Peyer's patch (tissue), 4 donors: Measurements from ENCODE around the gene CABCOCO1.

Experiments
- POLR2A ChIP-seq, 2 donors: fragments of 450-650 bp; IDR thresholded peaks; one replicate each; pipeline ENCODE4 v1.5.1; 2017; ENCODE audit warnings: antibody characterized with exemption in 2 of 2, mild to moderate bottlenecking in 2 of 2, moderate library complexity in 2 of 2
- TF ChIP-seq, protein P1 (sequence below), 6 experiments: fragments of 450-650 bp in 4 of 6; fragments of 200-600 bp in 2 of 6; sonication (generic) in 1 of 6; IDR thresholded peaks; one replicate each; pipeline ENCODE4 v1.5.1; 2017 to 2019; ENCODE audit warnings: antibody characterized with exemption in 6 of 6, mild to moderate bottlenecking in 3 of 6, moderate library complexity in 1 of 6

DNA sequence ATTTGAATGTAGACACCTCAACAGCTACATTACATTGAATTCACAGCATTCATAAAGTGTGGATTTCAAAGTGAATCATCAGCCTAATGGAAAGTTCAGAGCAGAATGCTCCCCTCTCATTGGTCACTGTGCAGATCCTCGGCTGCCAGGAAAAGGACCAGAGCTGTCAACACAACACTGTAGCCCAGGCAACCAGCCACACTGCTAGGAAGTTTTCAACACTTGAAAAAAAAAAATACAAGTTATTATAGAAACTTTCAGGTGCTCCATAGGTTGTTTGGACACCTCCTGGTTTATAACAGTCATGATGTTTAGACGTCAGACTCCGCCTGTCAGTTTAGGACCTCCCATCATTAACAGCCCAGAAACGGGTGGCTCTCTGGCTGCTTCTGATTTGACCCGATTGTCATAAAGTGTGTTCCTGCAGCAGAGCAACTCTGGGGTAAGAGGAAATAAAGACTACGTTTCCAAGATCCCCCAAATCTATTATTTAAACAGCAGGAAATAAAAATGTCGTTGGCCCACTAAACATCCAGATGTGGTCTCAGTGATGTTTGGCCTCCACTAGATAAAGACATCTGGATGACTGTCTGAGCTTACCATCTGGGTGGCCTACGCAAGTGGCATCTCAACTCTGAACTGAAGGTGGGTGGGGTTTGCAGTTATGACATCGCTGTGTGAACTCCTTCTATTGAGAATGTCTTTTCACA is 117.4 kb downstream of the CABCOCO1 start:
- TF ChIP-seq, protein P1, sequence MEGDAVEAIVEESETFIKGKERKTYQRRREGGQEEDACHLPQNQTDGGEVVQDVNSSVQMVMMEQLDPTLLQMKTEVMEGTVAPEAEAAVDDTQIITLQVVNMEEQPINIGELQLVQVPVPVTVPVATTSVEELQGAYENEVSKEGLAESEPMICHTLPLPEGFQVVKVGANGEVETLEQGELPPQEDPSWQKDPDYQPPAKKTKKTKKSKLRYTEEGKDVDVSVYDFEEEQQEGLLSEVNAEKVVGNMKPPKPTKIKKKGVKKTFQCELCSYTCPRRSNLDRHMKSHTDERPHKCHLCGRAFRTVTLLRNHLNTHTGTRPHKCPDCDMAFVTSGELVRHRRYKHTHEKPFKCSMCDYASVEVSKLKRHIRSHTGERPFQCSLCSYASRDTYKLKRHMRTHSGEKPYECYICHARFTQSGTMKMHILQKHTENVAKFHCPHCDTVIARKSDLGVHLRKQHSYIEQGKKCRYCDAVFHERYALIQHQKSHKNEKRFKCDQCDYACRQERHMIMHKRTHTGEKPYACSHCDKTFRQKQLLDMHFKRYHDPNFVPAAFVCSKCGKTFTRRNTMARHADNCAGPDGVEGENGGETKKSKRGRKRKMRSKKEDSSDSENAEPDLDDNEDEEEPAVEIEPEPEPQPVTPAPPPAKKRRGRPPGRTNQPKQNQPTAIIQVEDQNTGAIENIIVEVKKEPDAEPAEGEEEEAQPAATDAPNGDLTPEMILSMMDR (IDR thresholded peaks at IDR 0.05): no peak
- TF ChIP-seq POLR2A (IDR thresholded peaks at IDR 0.05): no peak
